ENCODE results near the gene HOXB9. TPM values are rescaled to one million over a fixed set of nuclear protein-coding genes. Genes with fewer than 3 reads are reported as not detected.

HOXB9 gene
- total RNA-seq, 1 donor from 2014 or later, result 0.11 TPM

DNA sequence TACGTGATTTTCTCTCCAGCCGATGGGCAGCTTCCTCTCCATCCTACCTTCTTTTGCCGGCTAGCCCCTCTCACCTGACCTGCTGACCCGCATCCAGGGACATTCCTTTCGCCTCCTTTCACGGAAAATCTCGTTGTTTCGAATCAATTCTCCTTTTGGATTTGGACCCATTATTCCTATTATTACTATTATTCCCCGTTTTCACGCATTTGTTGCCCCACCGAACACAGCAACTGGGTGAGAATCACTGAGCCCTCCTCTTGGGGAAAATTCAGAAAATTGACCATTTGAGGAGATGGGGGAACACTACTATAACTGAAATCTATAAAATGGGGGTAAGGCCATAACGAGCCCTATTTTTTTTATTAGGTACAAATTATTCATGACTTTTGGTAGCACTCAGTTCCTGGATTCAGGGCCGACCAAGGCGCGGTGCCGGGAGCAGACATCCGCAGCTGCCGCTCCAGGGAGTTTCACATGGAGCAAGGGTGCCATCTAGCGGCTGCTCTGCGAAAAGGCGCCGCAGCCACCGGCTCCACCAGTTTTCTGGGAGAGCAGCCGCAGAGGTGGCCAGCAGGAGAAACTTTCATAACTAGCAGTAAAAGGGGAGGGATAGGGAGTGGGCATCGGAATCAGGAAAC lies 7.8 kb downstream of the HOXB9 start:
- Mint-ChIP-seq H3K9me3 (ENCODE audit: unreplicated experiment) (peaks cover 26% of the 10 kb centered on the region), H3K27me3 (ENCODE audit: low read depth, unreplicated experiment) (peaks cover 91% of the 10 kb centered on the region), H3K4me1 (ENCODE audit: low read depth, unreplicated experiment) (peaks cover 2% of the 10 kb centered on the region), H3K4me3 (ENCODE audit: unreplicated experiment) (peak overlapping the region; percentile 34), H3K36me3 (ENCODE audit: low read depth, unreplicated experiment) (peaks cover 4% of the 10 kb centered on the region), H3K27ac (ENCODE audit: unreplicated experiment) (peak overlapping the region; percentile 12)
- H3K4me1 ChIP-seq (ENCODE audit: insufficient read depth, low read length), result peaks cover 2% of the 10 kb centered on the region
- peaks cover 94% of the 10 kb centered on the region for H3K27me3 ChIP-seq (ENCODE audit: insufficient read depth, low read length)
- H4K20me1 ChIP-seq (ENCODE audit: insufficient read depth, low read length), result peaks cover 36% of the 10 kb centered on the region
- H3K79me2 ChIP-seq (ENCODE audit: insufficient read depth, low read length), result no peaks in the 10 kb centered on the region
- H3K9ac ChIP-seq (ENCODE audit: low read length), result no peak overlapping the region
- DNase-seq (ENCODE audit: low read depth), result peak; percentile 38
- no peaks in the 10 kb centered on the region for H3K36me3 ChIP-seq (ENCODE audit: insufficient read depth, low read length)
- no peak for FAIRE-seq
- H2AFZ ChIP-seq (ENCODE audit: low read depth, low read length), result no peak overlapping the region
- peaks cover 8% of the 10 kb centered on the region for H3K9me3 ChIP-seq (ENCODE audit: insufficient read depth, low read depth, low read length)
- TF ChIP-seq, protein P1, sequence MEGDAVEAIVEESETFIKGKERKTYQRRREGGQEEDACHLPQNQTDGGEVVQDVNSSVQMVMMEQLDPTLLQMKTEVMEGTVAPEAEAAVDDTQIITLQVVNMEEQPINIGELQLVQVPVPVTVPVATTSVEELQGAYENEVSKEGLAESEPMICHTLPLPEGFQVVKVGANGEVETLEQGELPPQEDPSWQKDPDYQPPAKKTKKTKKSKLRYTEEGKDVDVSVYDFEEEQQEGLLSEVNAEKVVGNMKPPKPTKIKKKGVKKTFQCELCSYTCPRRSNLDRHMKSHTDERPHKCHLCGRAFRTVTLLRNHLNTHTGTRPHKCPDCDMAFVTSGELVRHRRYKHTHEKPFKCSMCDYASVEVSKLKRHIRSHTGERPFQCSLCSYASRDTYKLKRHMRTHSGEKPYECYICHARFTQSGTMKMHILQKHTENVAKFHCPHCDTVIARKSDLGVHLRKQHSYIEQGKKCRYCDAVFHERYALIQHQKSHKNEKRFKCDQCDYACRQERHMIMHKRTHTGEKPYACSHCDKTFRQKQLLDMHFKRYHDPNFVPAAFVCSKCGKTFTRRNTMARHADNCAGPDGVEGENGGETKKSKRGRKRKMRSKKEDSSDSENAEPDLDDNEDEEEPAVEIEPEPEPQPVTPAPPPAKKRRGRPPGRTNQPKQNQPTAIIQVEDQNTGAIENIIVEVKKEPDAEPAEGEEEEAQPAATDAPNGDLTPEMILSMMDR (IDR thresholded peaks at IDR 0.05; ENCODE audit: insufficient read depth, low read depth, low read length), result peak; percentile 78
- no peak for TF ChIP-seq EZH2 (IDR thresholded peaks at IDR 0.05; ENCODE audit: insufficient read depth, low read length)
- H3K27ac ChIP-seq (ENCODE audit: low read depth, low read length), result no peak overlapping the region
- H3K4me3 ChIP-seq (ENCODE audit: insufficient read depth, low read depth, low read length), result no peak overlapping the region
- H3K4me2 ChIP-seq (ENCODE audit: low read length), result peak overlapping the region; percentile 1

DNA sequence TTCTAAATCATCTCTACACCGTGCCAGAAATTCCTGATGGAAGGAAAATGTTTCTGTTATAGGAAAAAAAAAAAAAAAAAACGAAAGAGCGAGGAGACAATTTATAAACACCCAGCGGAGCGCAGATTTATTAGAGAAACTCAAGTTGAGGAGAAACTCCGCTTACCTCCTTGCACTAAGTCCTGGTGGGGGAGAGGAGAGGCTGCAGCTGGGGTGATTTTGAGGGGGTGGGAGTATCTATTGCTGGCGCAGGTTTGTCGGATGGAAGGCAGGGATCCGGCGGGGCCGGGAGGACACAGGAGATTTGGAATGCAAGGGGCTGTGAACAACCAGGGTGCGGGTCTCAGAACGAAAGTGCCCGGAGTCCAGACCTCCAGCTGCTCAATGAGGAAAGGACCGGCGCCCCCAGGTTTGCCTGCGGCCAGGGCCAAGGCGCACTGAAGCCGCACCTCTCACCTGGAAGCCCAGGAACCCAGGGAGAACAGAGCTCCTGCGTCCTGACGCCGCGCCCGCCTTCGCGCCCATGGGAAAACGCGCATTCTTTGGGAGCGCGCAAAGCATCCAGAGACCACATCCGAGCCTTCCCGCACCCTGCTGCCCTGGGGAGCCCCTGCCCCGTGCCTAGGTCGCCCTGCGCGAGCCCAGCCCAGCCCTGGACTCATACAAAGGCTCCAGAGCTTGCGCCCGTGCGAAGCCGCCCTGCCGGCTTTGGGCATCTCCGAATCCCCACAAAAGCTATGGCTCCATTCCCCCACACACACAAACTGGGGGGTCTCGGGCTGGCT lies 8.5 kb downstream of the HOXB9 start:
- peak; percentile 95 for TF ChIP-seq EZH2 (IDR thresholded peaks at IDR 0.05; ENCODE audit: insufficient read depth, low read length)
- TF ChIP-seq, protein P1 (IDR thresholded peaks at IDR 0.05; ENCODE audit: insufficient read depth, low read depth, low read length), result no peak
- Mint-ChIP-seq H3K4me1 (ENCODE audit: low read depth, unreplicated experiment) (peaks cover 2% of the 10 kb centered on the region), H3K27ac (ENCODE audit: unreplicated experiment) (peak overlapping the region; percentile 34), H3K36me3 (ENCODE audit: low read depth, unreplicated experiment) (peaks cover 4% of the 10 kb centered on the region), H3K27me3 (ENCODE audit: low read depth, unreplicated experiment) (peaks cover 88% of the 10 kb centered on the region), H3K4me3 (ENCODE audit: unreplicated experiment) (no peak overlapping the region), H3K9me3 (ENCODE audit: unreplicated experiment) (peaks cover 28% of the 10 kb centered on the region)
- FAIRE-seq, result no peak
- peaks cover 91% of the 10 kb centered on the region for H3K27me3 ChIP-seq (ENCODE audit: insufficient read depth, low read length)
- no peak overlapping the region for H3K27ac ChIP-seq (ENCODE audit: low read depth, low read length)
- no peaks in the 10 kb centered on the region for H3K79me2 ChIP-seq (ENCODE audit: insufficient read depth, low read length)
- H4K20me1 ChIP-seq (ENCODE audit: insufficient read depth, low read length), result peaks cover 36% of the 10 kb centered on the region
- no peak overlapping the region for H3K4me3 ChIP-seq (ENCODE audit: insufficient read depth, low read depth, low read length)
- H3K9ac ChIP-seq (ENCODE audit: low read length), result no peak overlapping the region
- no peak overlapping the region for H2AFZ ChIP-seq (ENCODE audit: low read depth, low read length)
- peaks cover 8% of the 10 kb centered on the region for H3K9me3 ChIP-seq (ENCODE audit: insufficient read depth, low read depth, low read length)
- H3K4me1 ChIP-seq (ENCODE audit: insufficient read depth, low read length), result peaks cover 2% of the 10 kb centered on the region
- no peaks in the 10 kb centered on the region for H3K36me3 ChIP-seq (ENCODE audit: insufficient read depth, low read length)
- H3K4me2 ChIP-seq (ENCODE audit: low read length), result no peak overlapping the region
- DNase-seq (ENCODE audit: low read depth), result no peak

Measured in astrocyte (in vitro differentiated cells and primary cell).